Stimulated activated CD8-positive, alpha-beta memory T cell treated with anti-CD3 and anti-CD28 coated beads, Interleukin-15, amount 100 ng/mL, for 48 hours (primary cell): Measurements from ENCODE around the gene PLCH2.

Source experiments
- DNase-seq, 2 donors: peaks; one replicate each; pipeline ENCODE4 v3.0.0-alpha.2; 2020; ENCODE audit warnings: low read depth in 2 of 2

The PLCH2 gene

GRCh38 chr1:2513939-2514652, 38.0 kb downstream of the PLCH2 start:
- DNase-seq: no peak

- DNase-seq: no peak
Measured at GRCh38 chr1:2514863-2515762, 39.0 kb downstream of the PLCH2 start.

- DNase-seq: no peak
Measured at GRCh38 chr1:2515763-2516080, 39.6 kb downstream of the PLCH2 start.

GRCh38 chr1:2516124-2516523, 40.0 kb downstream of the PLCH2 start:
- no peak for DNase-seq

GRCh38 chr1:2516946-2517345, 40.9 kb downstream of the PLCH2 start:
- DNase-seq: no peak

- no peak for DNase-seq
Measured at GRCh38 chr1:2517966-2518365, 41.9 kb downstream of the PLCH2 start.

- no peak for DNase-seq
Measured at GRCh38 chr1:2518528-2518927, 42.4 kb downstream of the PLCH2 start.

- no peak for DNase-seq
Measured at GRCh38 chr1:2519029-2519685, 43.1 kb downstream of the PLCH2 start.

- DNase-seq: no peak
Measured at GRCh38 chr1:2519729-2520128, 43.6 kb downstream of the PLCH2 start.

GRCh38 chr1:2520206-2520605, 44.1 kb downstream of the PLCH2 start:
- no peak for DNase-seq

- no peak for DNase-seq
Measured at GRCh38 chr1:2520806-2521205, 44.7 kb downstream of the PLCH2 start.

- no peak for DNase-seq
Measured at GRCh38 chr1:2522230-2522629, 46.1 kb downstream of the PLCH2 start.

GRCh38 chr1:2523191-2523890, 47.3 kb downstream of the PLCH2 start:
- DNase-seq: no peak

GRCh38 chr1:2523891-2524609, 48.0 kb downstream of the PLCH2 start:
- no peak for DNase-seq

GRCh38 chr1:2525572-2525919, 49.5 kb downstream of the PLCH2 start:
- no peak for DNase-seq

- DNase-seq: peak; percentile 86 to 88
Measured at GRCh38 chr1:2525920-2526823, 50.1 kb downstream of the PLCH2 start, which contains the start of gene PANK4. TSS of gene PANK4 (minus strand) at chr1:2526596. CDS start at chr1:2526587, 9 bp downstream.

- DNase-seq: peak; percentile 65 to 73
Measured at GRCh38 chr1:2526824-2527555, 50.9 kb downstream of the PLCH2 start.

- DNase-seq: no peak
Measured at GRCh38 chr1:2527556-2527860, 51.4 kb downstream of the PLCH2 start.

GRCh38 chr1:2528016-2528415, 51.9 kb downstream of the PLCH2 start:
- no peak for DNase-seq

- no peak for DNase-seq
Measured at GRCh38 chr1:2528611-2528965, 52.5 kb downstream of the PLCH2 start.
